ENCODE data around the gene NXPE1.

DNA sequence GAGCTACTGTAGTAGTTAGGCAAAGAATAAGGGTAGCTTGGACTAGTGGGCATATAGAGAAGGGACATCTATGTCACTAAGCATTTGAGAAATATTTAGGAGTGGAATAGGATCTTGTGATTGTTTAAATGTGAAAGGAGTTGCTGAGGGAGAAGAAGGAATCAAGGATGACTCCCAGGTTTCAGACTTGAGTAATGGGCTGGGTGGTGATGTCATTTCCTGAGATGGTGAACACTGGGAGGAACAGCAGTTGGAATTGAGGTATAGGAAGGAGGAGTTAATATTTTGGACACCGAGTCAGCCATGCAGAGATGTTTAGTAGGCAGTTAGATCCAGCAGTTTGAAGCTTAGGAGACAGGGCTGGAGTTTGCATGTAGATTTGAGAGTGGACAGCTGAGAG is 80.3 kb downstream of the NXPE1 start:
- no peak for TF ChIP-seq EZH2 (IDR thresholded peaks at IDR 0.05; ENCODE audit: insufficient read depth, low read length)
- TF ChIP-seq, protein P1, sequence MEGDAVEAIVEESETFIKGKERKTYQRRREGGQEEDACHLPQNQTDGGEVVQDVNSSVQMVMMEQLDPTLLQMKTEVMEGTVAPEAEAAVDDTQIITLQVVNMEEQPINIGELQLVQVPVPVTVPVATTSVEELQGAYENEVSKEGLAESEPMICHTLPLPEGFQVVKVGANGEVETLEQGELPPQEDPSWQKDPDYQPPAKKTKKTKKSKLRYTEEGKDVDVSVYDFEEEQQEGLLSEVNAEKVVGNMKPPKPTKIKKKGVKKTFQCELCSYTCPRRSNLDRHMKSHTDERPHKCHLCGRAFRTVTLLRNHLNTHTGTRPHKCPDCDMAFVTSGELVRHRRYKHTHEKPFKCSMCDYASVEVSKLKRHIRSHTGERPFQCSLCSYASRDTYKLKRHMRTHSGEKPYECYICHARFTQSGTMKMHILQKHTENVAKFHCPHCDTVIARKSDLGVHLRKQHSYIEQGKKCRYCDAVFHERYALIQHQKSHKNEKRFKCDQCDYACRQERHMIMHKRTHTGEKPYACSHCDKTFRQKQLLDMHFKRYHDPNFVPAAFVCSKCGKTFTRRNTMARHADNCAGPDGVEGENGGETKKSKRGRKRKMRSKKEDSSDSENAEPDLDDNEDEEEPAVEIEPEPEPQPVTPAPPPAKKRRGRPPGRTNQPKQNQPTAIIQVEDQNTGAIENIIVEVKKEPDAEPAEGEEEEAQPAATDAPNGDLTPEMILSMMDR (IDR thresholded peaks at IDR 0.05; ENCODE audit: insufficient read depth, low read depth, low read length): no peak

All from astrocyte (in vitro differentiated cells and primary cell).